Measurements from ENCODE around the gene GFRA4. TPM values are rescaled to one million over a fixed set of nuclear protein-coding genes. Genes with fewer than 3 reads are reported as not detected.

GFRA4 gene
- total RNA-seq, 1 experiment from 2014 or later = not detected

- Histone ChIP-seq H3K27me3 (ENCODE audit: low read length) (no peaks in the 10 kb centered on the region), H2AFZ (ENCODE audit: low read length) (no peak overlapping the region), H4K20me1 (ENCODE audit: insufficient read depth, low read depth, low read length) (no peaks in the 10 kb centered on the region), H3K4me2 (ENCODE audit: low read depth, low read length, poor library complexity, severe bottlenecking) (no peak overlapping the region), H3K27ac (ENCODE audit: low read length) (no peak overlapping the region), H3K4me3 (ENCODE audit: low read length) (no peak overlapping the region), H3K36me3 (ENCODE audit: insufficient read depth, low read length) (no peaks in the 10 kb centered on the region), H3K9me3 (ENCODE audit: low read length) (no peaks in the 10 kb centered on the region), H3K4me1 (ENCODE audit: low read length) (no peaks in the 10 kb centered on the region), H3K9me2 (replicated peaks; ENCODE audit: insufficient read depth, low read length) (no peaks in the 10 kb centered on the region), H3K79me2 (ENCODE audit: low read length) (no peaks in the 10 kb centered on the region), H3K9ac (ENCODE audit: low read length) (no peak overlapping the region)
- no peak for DNase-seq
Measured at GRCh38 chr20:3680701-3681351, 17.6 kb upstream of the GFRA4 start.

- H3K9me3 ChIP-seq (ENCODE audit: low read length) = no peaks in the 10 kb centered on the region
- DNase-seq = no peak
- H3K27ac ChIP-seq (ENCODE audit: low read length) = no peak overlapping the region
- no peaks in the 10 kb centered on the region for H4K20me1 ChIP-seq (ENCODE audit: insufficient read depth, low read depth, low read length)
- H3K9me2 ChIP-seq (replicated peaks; ENCODE audit: insufficient read depth, low read length) = no peaks in the 10 kb centered on the region
- no peak overlapping the region for H3K4me2 ChIP-seq (ENCODE audit: low read depth, low read length, poor library complexity, severe bottlenecking)
- no peak overlapping the region for H3K4me3 ChIP-seq (ENCODE audit: low read length)
- H3K4me1 ChIP-seq (ENCODE audit: low read length) = no peaks in the 10 kb centered on the region
- H3K36me3 ChIP-seq (ENCODE audit: insufficient read depth, low read length) = no peaks in the 10 kb centered on the region
- H3K27me3 ChIP-seq (ENCODE audit: low read length) = no peaks in the 10 kb centered on the region
- H2AFZ ChIP-seq (ENCODE audit: low read length) = no peak overlapping the region
- H3K9ac ChIP-seq (ENCODE audit: low read length) = no peak overlapping the region
- no peaks in the 10 kb centered on the region for H3K79me2 ChIP-seq (ENCODE audit: low read length)
Measured at GRCh38 chr20:3679749-3680700, 16.8 kb upstream of the GFRA4 start.

GRCh38 chr20:3678856-3679720 lies 15.9 kb upstream of the GFRA4 start:
- no peaks in the 10 kb centered on the region for H3K4me1 ChIP-seq (ENCODE audit: low read length)

GRCh38 chr20:3678198-3678597 lies 15.0 kb upstream of the GFRA4 start:
- no peak for DNase-seq
- H2AFZ ChIP-seq (ENCODE audit: low read length) = no peak overlapping the region
- no peaks in the 10 kb centered on the region for H3K36me3 ChIP-seq (ENCODE audit: insufficient read depth, low read length)
- H4K20me1 ChIP-seq (ENCODE audit: insufficient read depth, low read depth, low read length) = no peaks in the 10 kb centered on the region
- H3K9me2 ChIP-seq (replicated peaks; ENCODE audit: insufficient read depth, low read length) = no peaks in the 10 kb centered on the region
- H3K9me3 ChIP-seq (ENCODE audit: low read length) = no peaks in the 10 kb centered on the region
- H3K4me1 ChIP-seq (ENCODE audit: low read length) = no peaks in the 10 kb centered on the region
- no peak overlapping the region for H3K4me3 ChIP-seq (ENCODE audit: low read length)
- H3K9ac ChIP-seq (ENCODE audit: low read length) = no peak overlapping the region
- H3K4me2 ChIP-seq (ENCODE audit: low read depth, low read length, poor library complexity, severe bottlenecking) = no peak overlapping the region
- H3K27ac ChIP-seq (ENCODE audit: low read length) = no peak overlapping the region
- H3K79me2 ChIP-seq (ENCODE audit: low read length) = no peaks in the 10 kb centered on the region
- H3K27me3 ChIP-seq (ENCODE audit: low read length) = no peaks in the 10 kb centered on the region

More at GRCh38 chr20:3678856-3679720, 15.9 kb upstream of the GFRA4 start:
- H3K27me3 ChIP-seq (ENCODE audit: low read length) = no peaks in the 10 kb centered on the region
- no peaks in the 10 kb centered on the region for H3K36me3 ChIP-seq (ENCODE audit: insufficient read depth, low read length)
- H3K9me2 ChIP-seq (replicated peaks; ENCODE audit: insufficient read depth, low read length) = no peaks in the 10 kb centered on the region
- H3K9ac ChIP-seq (ENCODE audit: low read length) = no peak overlapping the region
- no peak overlapping the region for H3K27ac ChIP-seq (ENCODE audit: low read length)
- no peak overlapping the region for H3K4me2 ChIP-seq (ENCODE audit: low read depth, low read length, poor library complexity, severe bottlenecking)
- DNase-seq = no peak
- H3K79me2 ChIP-seq (ENCODE audit: low read length) = no peaks in the 10 kb centered on the region
- H4K20me1 ChIP-seq (ENCODE audit: insufficient read depth, low read depth, low read length) = no peaks in the 10 kb centered on the region
- no peak overlapping the region for H3K4me3 ChIP-seq (ENCODE audit: low read length)
- no peak overlapping the region for H2AFZ ChIP-seq (ENCODE audit: low read length)
- no peaks in the 10 kb centered on the region for H3K9me3 ChIP-seq (ENCODE audit: low read length)

- no peak overlapping the region for H2AFZ ChIP-seq (ENCODE audit: low read length)
- no peak for DNase-seq
- no peaks in the 10 kb centered on the region for H3K36me3 ChIP-seq (ENCODE audit: insufficient read depth, low read length)
- H3K4me3 ChIP-seq (ENCODE audit: low read length) = no peak overlapping the region
- H3K4me1 ChIP-seq (ENCODE audit: low read length) = no peaks in the 10 kb centered on the region
- H3K9ac ChIP-seq (ENCODE audit: low read length) = no peak overlapping the region
- no peaks in the 10 kb centered on the region for H3K79me2 ChIP-seq (ENCODE audit: low read length)
- H3K27ac ChIP-seq (ENCODE audit: low read length) = no peak overlapping the region
- H3K4me2 ChIP-seq (ENCODE audit: low read depth, low read length, poor library complexity, severe bottlenecking) = no peak overlapping the region
- H4K20me1 ChIP-seq (ENCODE audit: insufficient read depth, low read depth, low read length) = no peaks in the 10 kb centered on the region
- no peaks in the 10 kb centered on the region for H3K9me3 ChIP-seq (ENCODE audit: low read length)
- H3K27me3 ChIP-seq (ENCODE audit: low read length) = no peaks in the 10 kb centered on the region
- H3K9me2 ChIP-seq (replicated peaks; ENCODE audit: insufficient read depth, low read length) = no peaks in the 10 kb centered on the region
Measured at GRCh38 chr20:3677733-3678132, 14.5 kb upstream of the GFRA4 start.

- H3K27me3 ChIP-seq (ENCODE audit: low read length) = no peaks in the 10 kb centered on the region
Measured at GRCh38 chr20:3674995-3675900, 12.0 kb upstream of the GFRA4 start.

GRCh38 chr20:3674447-3674846 lies 11.2 kb upstream of the GFRA4 start:
- DNase-seq = no peak
- Histone ChIP-seq H3K9me3 (ENCODE audit: low read length) (no peaks in the 10 kb centered on the region), H3K36me3 (ENCODE audit: insufficient read depth, low read length) (no peaks in the 10 kb centered on the region), H3K79me2 (ENCODE audit: low read length) (no peaks in the 10 kb centered on the region), H3K27ac (ENCODE audit: low read length) (no peak overlapping the region), H3K4me2 (ENCODE audit: low read depth, low read length, poor library complexity, severe bottlenecking) (no peak overlapping the region), H3K27me3 (ENCODE audit: low read length) (no peaks in the 10 kb centered on the region), H3K9me2 (replicated peaks; ENCODE audit: insufficient read depth, low read length) (no peaks in the 10 kb centered on the region), H3K9ac (ENCODE audit: low read length) (no peak overlapping the region), H3K4me3 (ENCODE audit: low read length) (no peak overlapping the region), H2AFZ (ENCODE audit: low read length) (no peak overlapping the region), H4K20me1 (ENCODE audit: insufficient read depth, low read depth, low read length) (no peaks in the 10 kb centered on the region), H3K4me1 (ENCODE audit: low read length) (no peaks in the 10 kb centered on the region)

More at GRCh38 chr20:3674995-3675900, 12.0 kb upstream of the GFRA4 start:
- Histone ChIP-seq H3K79me2 (ENCODE audit: low read length) (no peaks in the 10 kb centered on the region), H3K27ac (ENCODE audit: low read length) (no peak overlapping the region), H2AFZ (ENCODE audit: low read length) (no peak overlapping the region), H3K9ac (ENCODE audit: low read length) (no peak overlapping the region), H3K9me2 (replicated peaks; ENCODE audit: insufficient read depth, low read length) (no peaks in the 10 kb centered on the region), H4K20me1 (ENCODE audit: insufficient read depth, low read depth, low read length) (no peaks in the 10 kb centered on the region), H3K9me3 (ENCODE audit: low read length) (no peaks in the 10 kb centered on the region), H3K4me2 (ENCODE audit: low read depth, low read length, poor library complexity, severe bottlenecking) (no peak overlapping the region), H3K36me3 (ENCODE audit: insufficient read depth, low read length) (no peaks in the 10 kb centered on the region), H3K4me3 (ENCODE audit: low read length) (no peak overlapping the region), H3K4me1 (ENCODE audit: low read length) (no peaks in the 10 kb centered on the region)
- DNase-seq = no peak

Data from Karpas-422 (cell line).